Stimulated activated CD8-positive, alpha-beta memory T cell treated with anti-CD3 and anti-CD28 coated beads, Interleukin-4, amount 100 ng/mL, for 48 hours (primary cell): ENCODE results near the gene TEX22.

Source experiments
- DNase-seq: peaks from one replicate; pipeline ENCODE4 v3.0.0-alpha.2; 2020

The TEX22 gene

GRCh38 chr14:105409364-105409763 is 11.0 kb downstream of the TEX22 start:
- DNase-seq = no peak

GRCh38 chr14:105410642-105411016 is 12.3 kb downstream of the TEX22 start:
- DNase-seq = no peak

GRCh38 chr14:105411017-105411941 is 12.9 kb downstream of the TEX22 start:
- DNase-seq = no peak

- no peak for DNase-seq
Observed at GRCh38 chr14:105411985-105412770, 13.8 kb downstream of the TEX22 start.

- no peak for DNase-seq
Observed at GRCh38 chr14:105412771-105413543, 14.6 kb downstream of the TEX22 start.

GRCh38 chr14:105413544-105413886 is 15.2 kb downstream of the TEX22 start:
- no peak for DNase-seq

- peak; percentile 80 for DNase-seq
Observed at GRCh38 chr14:105414456-105415371, 16.4 kb downstream of the TEX22 start.

GRCh38 chr14:105415481-105416428 is 17.4 kb downstream of the TEX22 start:
- DNase-seq = no peak

- DNase-seq = no peak
Observed at GRCh38 chr14:105416671-105417070, 18.3 kb downstream of the TEX22 start.

- no peak for DNase-seq
Observed at GRCh38 chr14:105417690-105418121, 19.4 kb downstream of the TEX22 start.

GRCh38 chr14:105418269-105419194 is 20.2 kb downstream of the TEX22 start:
- DNase-seq = no peak

GRCh38 chr14:105419195-105420091 is 21.1 kb downstream of the TEX22 start, which contains the start of gene MTA1:
Gene MTA1 (plus strand): TSS chr14:105419827. CDS start chr14:105420036, 209 bp downstream.
- peak; percentile 64 for DNase-seq

- DNase-seq = no peak
Observed at GRCh38 chr14:105420101-105420973, 22.0 kb downstream of the TEX22 start.

- no peak for DNase-seq
Observed at GRCh38 chr14:105420974-105421674, 22.8 kb downstream of the TEX22 start.

- DNase-seq = no peak
Observed at GRCh38 chr14:105421723-105422615, 23.6 kb downstream of the TEX22 start.
